ENCODE data around the gene ELFN2. TPM values are rescaled to one million over a fixed set of nuclear protein-coding genes. Genes with fewer than 3 reads are reported as not detected.

Gene ELFN2
- total RNA-seq (2014; rRNA removed) (10.0 and 14.5 TPM in 2 replicates), Bru-seq, nascent RNA (percentile 67 among the genes with signal in this experiment), BruChase-seq, experiment 1, labeled RNA remaining after a 6-hour chase (percentile 84 among the genes with signal in this experiment), BruChase-seq, experiment 2, labeled RNA remaining after a 2-hour chase (percentile 74 among the genes with signal in this experiment)
- long read RNA-seq, partial matches to known transcripts: 0 of 16 reads
- long read RNA-seq, other reads (novel, unspliced or antisense): 16 of 16 reads

GRCh38 chr22:37427135-37427710 lies at the start of gene ELFN2:
TSS of gene ELFN2 (minus strand) at chr22:37427479. CDS start at chr22:37375534, 51,945 bp downstream.
- ChIA-PET POLR2A (ENCODE audit: unreplicated experiment) (no interaction called here), CTCF (no interaction called here)
- DNase-seq (peak; percentile 23), ATAC-seq (peak; percentile 36)
- Histone ChIP-seq H3K4me1 (ENCODE audit: insufficient read depth, low read length) (peaks cover 43% of the 10 kb centered on the region), H3K27ac (ENCODE audit: low read length) (no peak within 1 kb of the TSS; the same call in 1 of the 2 replicates), H3K79me2 (ENCODE audit: low read length) (peaks cover 54% of the 10 kb centered on the region), H3F3A (ENCODE audit: low read length, unreplicated experiment) (peaks cover 11% of the 10 kb centered on the region), H4K20me1 (ENCODE audit: low read length) (no peaks in the 10 kb centered on the region), H2AFZ (ENCODE audit: low read length) (peak within 1 kb of the TSS; percentile 73), H3K4me3 (ENCODE audit: low read length) (peak within 1 kb of the TSS; percentile 87), H3K9me2 (replicated peaks; ENCODE audit: low read length) (no peaks in the 10 kb centered on the region), H3K4me2 (ENCODE audit: low read length) (peak within 1 kb of the TSS; percentile 80), H3K36me3 (ENCODE audit: low read depth, low read length) (no peaks in the 10 kb centered on the region; the same call in 1 of the 2 replicates), H3K27me3 (ENCODE audit: low read length) (no peaks in the 10 kb centered on the region), H3K9me3 (ENCODE audit: low read length) (no peaks in the 10 kb centered on the region), H3K9ac (ENCODE audit: low read length) (peak within 1 kb of the TSS; percentile 62)
- TF ChIP-seq EZH2phosphoT487 (IDR thresholded peaks at IDR 0.05; ENCODE audit: borderline replicate concordance, low read length): no peak
- no peak for TF ChIP-seq EZH2 (IDR thresholded peaks at IDR 0.05; ENCODE audit: low read length, unreplicated experiment)
- TF ChIP-seq CTCF (conservative IDR thresholded peaks at IDR 0.05; ENCODE audit: low read depth, low read length): no peak
- no TSS peak for BruUV-seq (replicated peaks)
- intact Hi-C loops (cut with micrococcal nuclease): no loop called here

- no TSS peak for BruUV-seq (replicated peaks)
- no peak overlapping the region for H3K4me2 ChIP-seq (ENCODE audit: low read length)
- no peak for ATAC-seq
Measured at GRCh38 chr22:37476389-37477329, 49.4 kb upstream of the ELFN2 start.

More at GRCh38 chr22:37476389-37477329, 49.4 kb upstream of the ELFN2 start:
- H4K20me1 ChIP-seq (ENCODE audit: low read length): no peaks in the 10 kb centered on the region
- no peaks in the 10 kb centered on the region for H3K4me1 ChIP-seq (ENCODE audit: insufficient read depth, low read length)
- POLR2A ChIA-PET (ENCODE audit: unreplicated experiment): no interaction called here
- H3K9ac ChIP-seq (ENCODE audit: low read length): no peak overlapping the region
- no peaks in the 10 kb centered on the region for H3K79me2 ChIP-seq (ENCODE audit: low read length)
- H3K36me3 ChIP-seq (ENCODE audit: low read depth, low read length): no peaks in the 10 kb centered on the region
- no peaks in the 10 kb centered on the region for H3K27me3 ChIP-seq (ENCODE audit: low read length)
- H3K9me3 ChIP-seq (ENCODE audit: low read length): no peaks in the 10 kb centered on the region
- no peak overlapping the region for H3K27ac ChIP-seq (ENCODE audit: low read length)
- no peak overlapping the region for H3K4me3 ChIP-seq (ENCODE audit: low read length)
- H3F3A ChIP-seq (ENCODE audit: low read length, unreplicated experiment): no peaks in the 10 kb centered on the region
- DNase-seq: no peak
- intact Hi-C loops (cut with micrococcal nuclease): no loop called here
- H3K9me2 ChIP-seq (replicated peaks; ENCODE audit: low read length): no peaks in the 10 kb centered on the region
- no peak overlapping the region for H2AFZ ChIP-seq (ENCODE audit: low read length)
- TF ChIP-seq CTCF (conservative IDR thresholded peaks at IDR 0.05; ENCODE audit: low read depth, low read length) (no peak), EZH2phosphoT487 (IDR thresholded peaks at IDR 0.05; ENCODE audit: borderline replicate concordance, low read length) (no peak), EZH2 (IDR thresholded peaks at IDR 0.05; ENCODE audit: low read length, unreplicated experiment) (no peak)
- CTCF ChIA-PET: no interaction called here
